HEK293T (cell line): Measurements from ENCODE around the gene NR3C2.

Experiments used
- BHLHE40 ChIP-seq: fragments of 450-650 bp; IDR thresholded peaks from 2 replicates; pipeline ENCODE4 v1.6.1; 2016; ENCODE audit warnings: mild to moderate bottlenecking, moderate library complexity, borderline replicate concordance
- ELF4 ChIP-seq: fragments of 450-650 bp; IDR thresholded peaks from 2 replicates; pipeline ENCODE4 v1.6.1; 2017; ENCODE audit warnings: antibody characterized with exemption
- FOXK2 ChIP-seq: fragments of 450-650 bp; IDR thresholded peaks from 2 replicates; pipeline ENCODE4 v1.6.1; 2016; ENCODE audit warnings: mild to moderate bottlenecking
- FOXM1 ChIP-seq: fragments of 450-650 bp; IDR thresholded peaks from 2 replicates; pipeline ENCODE4 v1.6.1; 2017; ENCODE audit warnings: mild to moderate bottlenecking, borderline replicate concordance
- HDGF ChIP-seq: fragments of 450-650 bp; IDR thresholded peaks from 2 replicates; pipeline ENCODE4 v1.6.1; 2017; ENCODE audit warnings: antibody characterized with exemption, borderline replicate concordance
- L3MBTL2 ChIP-seq: fragments of 450-650 bp; conservative IDR thresholded peaks from 2 replicates; pipeline ENCODE4 v1.6.1; 2016; ENCODE audit warnings: mild to moderate bottlenecking
- NFRKB ChIP-seq: fragments of 450-650 bp; IDR thresholded peaks from 2 replicates; pipeline ENCODE4 v1.6.1; 2016; ENCODE audit warnings: mild to moderate bottlenecking, moderate library complexity
- SUZ12 ChIP-seq: fragments of 450-650 bp; IDR thresholded peaks from 2 replicates; pipeline ENCODE4 v1.6.1; 2016; ENCODE audit warnings: mild to moderate bottlenecking
- TARDBP ChIP-seq: fragments of 450-650 bp; IDR thresholded peaks from 2 replicates; pipeline ENCODE4 v1.6.1; 2016
- TF ChIP-seq, protein P1 (sequence below): fragments of 450-650 bp; IDR thresholded peaks from 2 replicates; pipeline ENCODE4 v1.6.1; 2016

DNA sequence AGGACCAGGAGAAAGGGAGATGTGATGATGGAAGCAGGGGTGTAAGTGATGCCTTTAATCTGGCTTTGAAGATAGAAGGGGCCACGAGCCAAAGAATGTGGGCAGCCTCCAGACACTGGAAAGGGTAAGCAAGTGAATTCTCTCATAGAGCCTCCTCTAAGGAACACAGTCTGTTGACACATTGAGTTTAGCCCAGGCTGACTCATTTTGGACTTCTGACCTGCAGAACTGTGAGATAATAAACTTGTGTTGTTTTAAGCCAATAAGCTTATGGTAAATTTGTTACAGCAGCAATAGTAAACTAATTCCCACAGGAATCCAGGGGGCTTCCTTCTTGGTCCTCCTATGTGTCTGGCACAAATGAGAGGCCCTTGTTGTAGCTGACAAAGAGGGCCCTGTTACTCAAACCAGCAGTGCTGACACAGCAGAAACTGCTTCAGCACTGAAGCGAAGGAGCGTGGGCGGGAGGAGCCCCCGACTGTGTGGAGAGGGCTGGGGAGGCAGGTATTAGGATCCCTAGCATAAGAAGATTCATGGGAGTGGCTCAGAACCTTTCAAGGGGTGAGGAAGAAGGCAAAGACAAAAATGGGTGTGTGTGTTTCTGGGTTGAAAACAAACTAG lies 268.7 kb downstream of the NR3C2 start:
- no peak for TF ChIP-seq FOXM1
- no peak for TF ChIP-seq BHLHE40
- TF ChIP-seq FOXK2, result no peak
- no peak for TF ChIP-seq ELF4
- TF ChIP-seq, protein P1, sequence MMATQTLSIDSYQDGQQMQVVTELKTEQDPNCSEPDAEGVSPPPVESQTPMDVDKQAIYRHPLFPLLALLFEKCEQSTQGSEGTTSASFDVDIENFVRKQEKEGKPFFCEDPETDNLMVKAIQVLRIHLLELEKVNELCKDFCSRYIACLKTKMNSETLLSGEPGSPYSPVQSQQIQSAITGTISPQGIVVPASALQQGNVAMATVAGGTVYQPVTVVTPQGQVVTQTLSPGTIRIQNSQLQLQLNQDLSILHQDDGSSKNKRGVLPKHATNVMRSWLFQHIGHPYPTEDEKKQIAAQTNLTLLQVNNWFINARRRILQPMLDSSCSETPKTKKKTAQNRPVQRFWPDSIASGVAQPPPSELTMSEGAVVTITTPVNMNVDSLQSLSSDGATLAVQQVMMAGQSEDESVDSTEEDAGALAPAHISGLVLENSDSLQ, result no peak
- TF ChIP-seq L3MBTL2, result no peak
- TF ChIP-seq SUZ12, result no peak
- no peak for TF ChIP-seq NFRKB
- no peak for TF ChIP-seq TARDBP
- TF ChIP-seq HDGF, result no peak
